PFSK-1 (cell line): ENCODE results near the gene ADAM12.

Experiments
- FOXP2 ChIP-seq: optimal IDR thresholded peaks from 2 replicates; pipeline ENCODE3; 2011; ENCODE audit warnings: borderline replicate concordance, control low read depth, inconsistent platforms; ENCODE audit not compliant: insufficient read depth; ENCODE audit errors: extremely low read length, extremely low read depth
- POLR2AphosphoS5 ChIP-seq: IDR thresholded peaks from 2 replicates; pipeline ENCODE4 v1.6.1; 2012; ENCODE audit warnings: low read depth, mild to moderate bottlenecking, control low read depth, low read length, moderate library complexity
- REST ChIP-seq, 2 experiments: IDR thresholded peaks; 2 replicates each; pipeline versions ENCODE4 v1.6.1 to v1.8.0; 2011 to 2012; ENCODE audit warnings: low read depth in 2 of 2, low read length in 2 of 2, control low read depth in 1 of 2, inconsistent platforms in 1 of 2, mild to moderate bottlenecking in 1 of 2, moderate library complexity in 1 of 2; ENCODE audit not compliant: insufficient read depth in 1 of 2
- SIN3A ChIP-seq: IDR thresholded peaks from 2 replicates; pipeline ENCODE4 v1.6.1; 2012; ENCODE audit warnings: mild to moderate bottlenecking, low read length, moderate library complexity, borderline replicate concordance; ENCODE audit not compliant: insufficient read depth
- TAF1 ChIP-seq: IDR thresholded peaks from 2 replicates; pipeline ENCODE4 v1.6.1; 2012; ENCODE audit warnings: low read length, control low read depth, borderline replicate concordance; ENCODE audit not compliant: insufficient read depth

GRCh38 chr10:126054191-126054590 is 334.1 kb downstream of the ADAM12 start:
- TF ChIP-seq POLR2AphosphoS5 (no peak), TAF1 (no peak), SIN3A (no peak), REST (IDR thresholded peaks at IDR 0.05; ENCODE audit: insufficient read depth in 1 of 2, low read depth in 2 of 2, low read length in 2 of 2) (no peak), FOXP2 (no peak)
